Measurements from ENCODE around the gene RNU6-7. TPM values are rescaled to one million over a fixed set of nuclear protein-coding genes. Genes with fewer than 3 reads are reported as not detected.
A peak's percentile ranks its signal among the peaks of the same experiment; 100 is the strongest.

RNU6-7 gene
- total and polyA plus RNA-seq, 4 donors: not detected

GRCh38 chr14:32195636-32196035, 6.2 kb upstream of the RNU6-7 start:
- WGBS, 2 donors: 23 to 48% methylated on average over 1 of the region's 1 CpG
- DNase-seq (no peak), ATAC-seq (ENCODE audit: insufficient read depth, low FRiP score) (no peak)
- H3K4me1 ChIP-seq (ENCODE audit: control insufficient read depth in 5 of 5, insufficient read depth in 5 of 5, low read length in 5 of 5): peaks cover 0 to under 1% (median 0%) of the 10 kb centered on the region in 5 donors
- TF ChIP-seq CTCF (IDR thresholded peaks at IDR 0.05; ENCODE audit: control extremely low read depth, extremely low read depth): no peak
- peaks cover 0 to 2% (median 0%) of the 10 kb centered on the region in 3 donors for H3K27me3 ChIP-seq (ENCODE audit: control insufficient read depth in 3 of 3, insufficient read depth in 3 of 3, low read length in 2 of 3)
- H3K9me3 ChIP-seq (ENCODE audit: control insufficient read depth in 4 of 4, insufficient read depth in 3 of 4, low read length in 3 of 4): no peaks in the 10 kb centered on the region
- no peak overlapping the region for H3K4me3 ChIP-seq
- no peak overlapping the region for H3K9ac ChIP-seq (ENCODE audit: insufficient read depth in 1 of 2, low read length in 2 of 2)
- H3K36me3 ChIP-seq (ENCODE audit: control insufficient read depth in 4 of 4, insufficient read depth in 4 of 4, low read length in 4 of 4): no peaks in the 10 kb centered on the region
- H3K27ac ChIP-seq (ENCODE audit: low read depth in 1 of 2, low read length in 1 of 2): no peak overlapping the region

- WGBS, 2 donors: 75 to 85% methylated on average over 1 of the region's 1 CpG
Observed at GRCh38 chr14:32197919-32198318, 3.9 kb upstream of the RNU6-7 start.

GRCh38 chr14:32200368-32201192, 1.3 kb upstream of the RNU6-7 start:
- no peak for DNase-seq
- no peak for ATAC-seq (ENCODE audit: insufficient read depth, low FRiP score)
- WGBS, 2 donors: 6 to 10% methylated on average over 14 of the region's 14 CpGs
- Histone ChIP-seq H3K27me3 (ENCODE audit: control insufficient read depth in 3 of 3, insufficient read depth in 3 of 3, low read length in 2 of 3) (peaks cover 0 to 2% (median 0%) of the 10 kb centered on the region in 3 donors), H3K9me3 (ENCODE audit: control insufficient read depth in 4 of 4, insufficient read depth in 3 of 4, low read length in 3 of 4) (no peaks in the 10 kb centered on the region), H3K4me3 (peak overlapping the region; percentile 84), H3K9ac (ENCODE audit: insufficient read depth in 1 of 2, low read length in 2 of 2) (peak overlapping the region; percentile 66 to 89), H3K4me1 (ENCODE audit: control insufficient read depth in 5 of 5, insufficient read depth in 5 of 5, low read length in 5 of 5) (peaks cover 0 to 12% (median 2%) of the 10 kb centered on the region in 5 donors), H3K27ac (ENCODE audit: low read depth in 1 of 2, low read length in 1 of 2) (peak overlapping the region; percentile 88 to 92), H3K36me3 (ENCODE audit: control insufficient read depth in 4 of 4, insufficient read depth in 4 of 4, low read length in 4 of 4) (no peaks in the 10 kb centered on the region)
- no peak for TF ChIP-seq CTCF (IDR thresholded peaks at IDR 0.05; ENCODE audit: control extremely low read depth, extremely low read depth)

More at GRCh38 chr14:32197919-32198318, 3.9 kb upstream of the RNU6-7 start:
- DNase-seq (no peak), ATAC-seq (ENCODE audit: insufficient read depth, low FRiP score) (no peak)
- Histone ChIP-seq H3K4me3 (no peak overlapping the region), H3K27ac (ENCODE audit: low read depth in 1 of 2, low read length in 1 of 2) (no peak overlapping the region), H3K36me3 (ENCODE audit: control insufficient read depth in 4 of 4, insufficient read depth in 4 of 4, low read length in 4 of 4) (no peaks in the 10 kb centered on the region), H3K9ac (ENCODE audit: insufficient read depth in 1 of 2, low read length in 2 of 2) (no peak overlapping the region), H3K9me3 (ENCODE audit: control insufficient read depth in 4 of 4, insufficient read depth in 3 of 4, low read length in 3 of 4) (no peaks in the 10 kb centered on the region), H3K27me3 (ENCODE audit: control insufficient read depth in 3 of 3, insufficient read depth in 3 of 3, low read length in 2 of 3) (peaks cover 0 to 2% (median 0%) of the 10 kb centered on the region in 3 donors), H3K4me1 (ENCODE audit: control insufficient read depth in 5 of 5, insufficient read depth in 5 of 5, low read length in 5 of 5) (peaks cover 0 to 5% (median 0%) of the 10 kb centered on the region in 5 donors)
- no peak for TF ChIP-seq CTCF (IDR thresholded peaks at IDR 0.05; ENCODE audit: control extremely low read depth, extremely low read depth)
